Hepatocyte (in vitro differentiated cells): ENCODE results near the gene CLPSL1.

Experiments used
- CTCF ChIP-seq: fragments of 200-600 bp; sonication (generic); IDR thresholded peaks from 2 replicates; pipeline ENCODE4 v1.5.1; 2016; ENCODE audit warnings: antibody characterized with exemption, mild to moderate bottlenecking; ENCODE audit not compliant: poor library complexity
- EZH2phosphoT487 ChIP-seq: fragments of 200-600 bp; sonication (generic); IDR thresholded peaks from one replicate; pipeline ENCODE4 v1.6.1; 2018; ENCODE audit warnings: antibody characterized with exemption, mild to moderate bottlenecking, low read depth, moderate library complexity; ENCODE audit not compliant: unreplicated experiment, severe bottlenecking

DNA sequence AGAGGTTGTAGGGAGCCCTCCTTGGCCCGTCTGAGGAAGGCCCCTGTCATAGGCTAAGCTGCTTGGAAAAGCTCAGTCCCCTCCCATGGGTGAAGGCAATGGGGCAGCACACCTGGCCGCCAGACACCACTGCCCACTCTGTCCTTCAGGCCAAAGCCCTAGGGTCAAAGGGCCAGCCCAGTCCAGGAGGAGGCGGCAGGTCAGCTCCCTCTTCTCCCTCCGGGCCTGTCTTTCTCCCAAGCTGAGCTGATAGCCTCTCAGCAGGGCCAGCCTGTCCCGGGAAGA, 9.5 kb upstream of the CLPSL1 start:
- TF ChIP-seq EZH2phosphoT487 (no peak), CTCF (no peak)
